ENCODE results near the gene APP. TPM values are rescaled to one million over a fixed set of nuclear protein-coding genes. Genes with fewer than 3 reads are reported as not detected.

Gene APP
- total RNA-seq, 3 donors from 2014 or later (not counting 1 experiment from before 2014, with no cell fraction given) = 5.1 to 10.6 (median 7.8) TPM

- DNase-seq (peak; percentile 30 to 73), ATAC-seq (peak; percentile 64 to 81 (median 79))
- Mint-ChIP-seq H3K4me3 (no peak overlapping the region), H3K9me3 (no peaks in the 10 kb centered on the region), H3K4me1 (peaks cover 0 to 5% of the 10 kb centered on the region in 2 donors), H3K27ac (no peak overlapping the region), H3K36me3 (no peaks in the 10 kb centered on the region), H3K27me3 (ENCODE audit: low read depth in 2 of 2) (no peaks in the 10 kb centered on the region)
- intact Hi-C loops (cut with micrococcal nuclease) = loop anchor here (2.0 to 5.0 kb wide), 2 partner anchors 291 to 1819 kb away; partner anchors contain the start of gene APP
- H3K4me3 ChIP-seq (ENCODE audit: low read length) = no peak overlapping the region
- H3K27me3 ChIP-seq (ENCODE audit: control insufficient read depth, insufficient read depth, low read length) = no peaks in the 10 kb centered on the region
- 56% methylated on average over 13 of the region's 17 CpGs for WGBS (ENCODE audit: insufficient coverage)
- no peaks in the 10 kb centered on the region for H3K9me3 ChIP-seq (ENCODE audit: control insufficient read depth, insufficient read depth, low read length)
- no peaks in the 10 kb centered on the region for H3K36me3 ChIP-seq (ENCODE audit: control insufficient read depth, insufficient read depth, low read length)
- TF ChIP-seq, protein P1, sequence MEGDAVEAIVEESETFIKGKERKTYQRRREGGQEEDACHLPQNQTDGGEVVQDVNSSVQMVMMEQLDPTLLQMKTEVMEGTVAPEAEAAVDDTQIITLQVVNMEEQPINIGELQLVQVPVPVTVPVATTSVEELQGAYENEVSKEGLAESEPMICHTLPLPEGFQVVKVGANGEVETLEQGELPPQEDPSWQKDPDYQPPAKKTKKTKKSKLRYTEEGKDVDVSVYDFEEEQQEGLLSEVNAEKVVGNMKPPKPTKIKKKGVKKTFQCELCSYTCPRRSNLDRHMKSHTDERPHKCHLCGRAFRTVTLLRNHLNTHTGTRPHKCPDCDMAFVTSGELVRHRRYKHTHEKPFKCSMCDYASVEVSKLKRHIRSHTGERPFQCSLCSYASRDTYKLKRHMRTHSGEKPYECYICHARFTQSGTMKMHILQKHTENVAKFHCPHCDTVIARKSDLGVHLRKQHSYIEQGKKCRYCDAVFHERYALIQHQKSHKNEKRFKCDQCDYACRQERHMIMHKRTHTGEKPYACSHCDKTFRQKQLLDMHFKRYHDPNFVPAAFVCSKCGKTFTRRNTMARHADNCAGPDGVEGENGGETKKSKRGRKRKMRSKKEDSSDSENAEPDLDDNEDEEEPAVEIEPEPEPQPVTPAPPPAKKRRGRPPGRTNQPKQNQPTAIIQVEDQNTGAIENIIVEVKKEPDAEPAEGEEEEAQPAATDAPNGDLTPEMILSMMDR (IDR thresholded peaks at IDR 0.05) = peak; percentile 90
- no peaks in the 10 kb centered on the region for H3K4me1 ChIP-seq (ENCODE audit: control insufficient read depth, insufficient read depth, low read length)
- H3K27ac ChIP-seq (ENCODE audit: low read length) = no peak overlapping the region
Observed at GRCh38 chr21:25881524-25882376, 288.8 kb downstream of the APP start.

- no peak overlapping the region for H3K27ac ChIP-seq (ENCODE audit: low read length)
- ATAC-seq (no peak), DNase-seq (no peak)
- Mint-ChIP-seq H3K4me3 (no peak overlapping the region), H3K4me1 (peaks cover 0 to 5% of the 10 kb centered on the region in 2 donors), H3K27me3 (ENCODE audit: low read depth in 2 of 2) (no peaks in the 10 kb centered on the region), H3K9me3 (no peaks in the 10 kb centered on the region), H3K36me3 (no peaks in the 10 kb centered on the region), H3K27ac (no peak overlapping the region)
- no peaks in the 10 kb centered on the region for H3K4me1 ChIP-seq (ENCODE audit: control insufficient read depth, insufficient read depth, low read length)
- no peaks in the 10 kb centered on the region for H3K9me3 ChIP-seq (ENCODE audit: control insufficient read depth, insufficient read depth, low read length)
- no peak overlapping the region for H3K4me3 ChIP-seq (ENCODE audit: low read length)
- intact Hi-C loops (cut with micrococcal nuclease) = no loop called here
- no peaks in the 10 kb centered on the region for H3K36me3 ChIP-seq (ENCODE audit: control insufficient read depth, insufficient read depth, low read length)
- WGBS (ENCODE audit: insufficient coverage) = 92% methylated on average over 3 of the region's 3 CpGs
- TF ChIP-seq, protein P1 (IDR thresholded peaks at IDR 0.05) = no peak
- H3K27me3 ChIP-seq (ENCODE audit: control insufficient read depth, insufficient read depth, low read length) = no peaks in the 10 kb centered on the region
Observed at GRCh38 chr21:25879203-25879602, 291.4 kb downstream of the APP start.

GRCh38 chr21:25878344-25878743, 292.2 kb downstream of the APP start:
- Mint-ChIP-seq H3K9me3 (no peaks in the 10 kb centered on the region), H3K36me3 (no peaks in the 10 kb centered on the region), H3K4me3 (no peak overlapping the region), H3K27ac (no peak overlapping the region), H3K27me3 (ENCODE audit: low read depth in 2 of 2) (no peaks in the 10 kb centered on the region), H3K4me1 (peaks cover 0 to 5% of the 10 kb centered on the region in 2 donors)
- TF ChIP-seq, protein P1 (IDR thresholded peaks at IDR 0.05) = no peak
- intact Hi-C loops (cut with micrococcal nuclease) = no loop called here
- no peaks in the 10 kb centered on the region for H3K36me3 ChIP-seq (ENCODE audit: control insufficient read depth, insufficient read depth, low read length)
- H3K4me3 ChIP-seq (ENCODE audit: low read length) = no peak overlapping the region
- 94% methylated on average over 2 of the region's 3 CpGs for WGBS (ENCODE audit: insufficient coverage)
- ATAC-seq (no peak), DNase-seq (no peak)
- H3K9me3 ChIP-seq (ENCODE audit: control insufficient read depth, insufficient read depth, low read length) = no peaks in the 10 kb centered on the region
- no peak overlapping the region for H3K27ac ChIP-seq (ENCODE audit: low read length)
- H3K27me3 ChIP-seq (ENCODE audit: control insufficient read depth, insufficient read depth, low read length) = no peaks in the 10 kb centered on the region
- H3K4me1 ChIP-seq (ENCODE audit: control insufficient read depth, insufficient read depth, low read length) = no peaks in the 10 kb centered on the region
